ENCODE data around the gene TNS3.

The TNS3 gene

GRCh38 chr7:47369736-47370135, 212.2 kb downstream of the TNS3 start:
- no peak overlapping the region for H3K4me3 ChIP-seq (replicated peaks; ENCODE audit: insufficient read depth, low read length)
- no peak overlapping the region for H3K27ac ChIP-seq (replicated peaks)
- TF ChIP-seq SPI1 (IDR thresholded peaks at IDR 0.05; ENCODE audit: borderline replicate concordance, low read depth) (no peak), REST (IDR thresholded peaks at IDR 0.05; ENCODE audit: insufficient replicate concordance, low read depth) (no peak), CTCF (IDR thresholded peaks at IDR 0.05; ENCODE audit: insufficient read depth, low read length) (no peak), GABPA (IDR thresholded peaks at IDR 0.05; ENCODE audit: low read depth) (no peak), POLR2AphosphoS5 (IDR thresholded peaks at IDR 0.05; ENCODE audit: low read depth) (no peak)
- no peaks in the 10 kb centered on the region for H3K27me3 ChIP-seq (ENCODE audit: insufficient read depth, poor library complexity, severe bottlenecking)
- no peak for DNase-seq (ENCODE audit: low read depth in 1 of 2, low spot score in 1 of 2)

GRCh38 chr7:47368190-47368812, 213.6 kb downstream of the TNS3 start:
- TF ChIP-seq REST (IDR thresholded peaks at IDR 0.05; ENCODE audit: insufficient replicate concordance, low read depth) = no peak
- no peak for TF ChIP-seq POLR2AphosphoS5 (IDR thresholded peaks at IDR 0.05; ENCODE audit: low read depth)
- no peak for TF ChIP-seq CTCF (IDR thresholded peaks at IDR 0.05; ENCODE audit: insufficient read depth, low read length)
- TF ChIP-seq SPI1 (IDR thresholded peaks at IDR 0.05; ENCODE audit: borderline replicate concordance, low read depth) = no peak
- no peak for TF ChIP-seq GABPA (IDR thresholded peaks at IDR 0.05; ENCODE audit: low read depth)
- no peak overlapping the region for H3K27ac ChIP-seq (replicated peaks)
- H3K4me3 ChIP-seq (replicated peaks; ENCODE audit: insufficient read depth, low read length) = no peak overlapping the region
- H3K27me3 ChIP-seq (ENCODE audit: insufficient read depth, poor library complexity, severe bottlenecking) = no peaks in the 10 kb centered on the region
- no peak for DNase-seq (ENCODE audit: low read depth in 1 of 2, low spot score in 1 of 2)

- H3K27ac ChIP-seq (replicated peaks) = no peak overlapping the region
- TF ChIP-seq SPI1 (IDR thresholded peaks at IDR 0.05; ENCODE audit: borderline replicate concordance, low read depth) (no peak), POLR2AphosphoS5 (IDR thresholded peaks at IDR 0.05; ENCODE audit: low read depth) (no peak), GABPA (IDR thresholded peaks at IDR 0.05; ENCODE audit: low read depth) (no peak), CTCF (IDR thresholded peaks at IDR 0.05; ENCODE audit: insufficient read depth, low read length) (no peak), REST (IDR thresholded peaks at IDR 0.05; ENCODE audit: insufficient replicate concordance, low read depth) (no peak)
- H3K4me3 ChIP-seq (replicated peaks; ENCODE audit: insufficient read depth, low read length) = no peak overlapping the region
- no peak for DNase-seq (ENCODE audit: low read depth in 1 of 2, low spot score in 1 of 2)
- no peaks in the 10 kb centered on the region for H3K27me3 ChIP-seq (ENCODE audit: insufficient read depth, poor library complexity, severe bottlenecking)
These were observed 214.5 kb downstream of the TNS3 start for GRCh38 chr7:47367369-47367768.

Measured in HL-60 (cell line).